AG04449 (cell line): ENCODE results near the gene SHISAL2A.
A peak's percentile ranks its signal among the peaks of the same experiment; 100 is the strongest.

Experiments used
- CTCF ChIA-PET: fragments of 350-600 bp; formaldehyde crosslinking; extraction: SDS; loops from one replicate; lab custom pipeline; 2021; ENCODE audit warnings: antibody characterized with exemption; lab: Yijun Ruan, JAX
- POLR2A ChIA-PET: fragments of 400-600, 350-600 bp; formaldehyde crosslinking; extraction: SDS; loops from one replicate; lab custom pipeline; 2020; ENCODE audit warnings: antibody characterized with exemption, inconsistent platforms; lab: Yijun Ruan, JAX
- DNase-seq: peaks from one replicate; pipeline ENCODE4 v3.0.0-alpha.2; 2010; ENCODE audit warnings: low read depth, low spot score
- H3K4me3 ChIP-seq: 2 replicates; pipeline ENCODE4 v1.5.1; 2011; ENCODE audit warnings: low read depth, mild to moderate bottlenecking, control low read depth, low read length
- TF ChIP-seq, protein P1 (sequence below): IDR thresholded peaks from one replicate; pipeline ENCODE4 v1.5.1; 2011; ENCODE audit warnings: mild to moderate bottlenecking, moderate library complexity, low read length, control low read depth, inconsistent platforms; ENCODE audit not compliant: insufficient read depth; ENCODE audit errors: missing control alignments

The SHISAL2A gene

DNA sequence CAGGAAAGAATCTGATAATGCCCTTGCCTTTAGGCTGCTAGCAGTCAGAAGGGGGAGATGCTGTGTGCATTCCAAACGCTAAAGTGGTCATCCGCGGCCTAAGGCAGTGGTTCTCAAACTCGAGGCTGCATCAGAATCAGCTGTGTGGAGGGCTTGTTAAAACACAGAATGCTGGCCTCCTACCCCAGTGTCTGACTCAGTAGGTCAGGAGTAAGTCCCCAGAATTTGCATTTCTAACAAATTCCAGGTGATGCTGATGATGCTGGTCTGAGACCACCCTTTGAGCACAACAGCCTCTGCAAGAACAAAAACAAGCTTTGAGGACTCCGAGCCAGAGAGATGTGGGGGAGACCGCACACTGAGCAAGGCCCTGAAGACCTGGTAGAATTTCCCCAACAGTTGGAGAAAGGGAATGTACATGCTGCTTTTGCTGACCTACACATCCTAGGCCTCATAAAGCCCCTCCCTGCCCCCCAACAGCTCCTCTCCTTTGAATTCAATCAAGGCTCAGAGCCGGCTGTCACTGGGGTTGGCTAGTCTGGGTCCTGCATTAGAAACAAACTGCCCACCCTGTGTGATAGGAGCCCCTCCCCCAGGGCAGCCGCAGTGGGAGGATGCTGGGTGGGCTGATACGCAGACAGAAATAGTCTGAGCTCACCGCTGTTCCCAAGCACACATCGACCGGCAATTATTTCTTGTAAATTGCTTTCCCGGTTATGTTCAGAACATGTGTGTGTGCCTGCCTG is 27.1 kb downstream of the SHISAL2A start:
- TF ChIP-seq, protein P1, sequence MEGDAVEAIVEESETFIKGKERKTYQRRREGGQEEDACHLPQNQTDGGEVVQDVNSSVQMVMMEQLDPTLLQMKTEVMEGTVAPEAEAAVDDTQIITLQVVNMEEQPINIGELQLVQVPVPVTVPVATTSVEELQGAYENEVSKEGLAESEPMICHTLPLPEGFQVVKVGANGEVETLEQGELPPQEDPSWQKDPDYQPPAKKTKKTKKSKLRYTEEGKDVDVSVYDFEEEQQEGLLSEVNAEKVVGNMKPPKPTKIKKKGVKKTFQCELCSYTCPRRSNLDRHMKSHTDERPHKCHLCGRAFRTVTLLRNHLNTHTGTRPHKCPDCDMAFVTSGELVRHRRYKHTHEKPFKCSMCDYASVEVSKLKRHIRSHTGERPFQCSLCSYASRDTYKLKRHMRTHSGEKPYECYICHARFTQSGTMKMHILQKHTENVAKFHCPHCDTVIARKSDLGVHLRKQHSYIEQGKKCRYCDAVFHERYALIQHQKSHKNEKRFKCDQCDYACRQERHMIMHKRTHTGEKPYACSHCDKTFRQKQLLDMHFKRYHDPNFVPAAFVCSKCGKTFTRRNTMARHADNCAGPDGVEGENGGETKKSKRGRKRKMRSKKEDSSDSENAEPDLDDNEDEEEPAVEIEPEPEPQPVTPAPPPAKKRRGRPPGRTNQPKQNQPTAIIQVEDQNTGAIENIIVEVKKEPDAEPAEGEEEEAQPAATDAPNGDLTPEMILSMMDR: no peak
- DNase-seq: no peak
- CTCF ChIA-PET: interaction anchor here (0.6 kb wide), 2 partner anchors 26 to 380 kb away, joined by 3 read pairs; no protein-coding TSS in a partner anchor
- no peak overlapping the region for H3K4me3 ChIP-seq
- POLR2A ChIA-PET: interaction anchor here (0.9 kb wide), 1 partner anchor 12 kb away, joined by 3 read pairs; no protein-coding TSS in a partner anchor

DNA sequence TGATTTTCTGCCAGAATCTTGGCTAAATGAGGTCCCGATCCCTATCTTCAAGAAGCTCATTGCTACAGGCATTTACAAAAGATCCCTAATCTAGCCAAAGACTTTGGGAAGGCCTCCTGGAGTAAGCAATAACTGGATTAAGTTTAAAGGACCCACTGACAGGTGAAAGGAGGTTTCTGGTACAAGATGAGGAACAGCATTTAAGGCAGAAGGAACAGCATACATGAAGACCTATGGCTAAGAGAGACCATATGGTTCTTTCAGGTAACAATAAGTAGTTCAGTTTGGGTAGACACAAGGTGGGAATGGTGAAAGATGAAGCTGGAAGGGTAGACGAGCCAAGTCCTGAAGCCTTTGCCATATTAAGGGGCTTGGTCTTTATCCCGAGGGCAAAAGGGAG is 27.8 kb downstream of the SHISAL2A start:
- CTCF ChIA-PET: no interaction called here
- TF ChIP-seq, protein P1: no peak
- H3K4me3 ChIP-seq: no peak overlapping the region
- POLR2A ChIA-PET: no interaction called here
- no peak for DNase-seq

DNA sequence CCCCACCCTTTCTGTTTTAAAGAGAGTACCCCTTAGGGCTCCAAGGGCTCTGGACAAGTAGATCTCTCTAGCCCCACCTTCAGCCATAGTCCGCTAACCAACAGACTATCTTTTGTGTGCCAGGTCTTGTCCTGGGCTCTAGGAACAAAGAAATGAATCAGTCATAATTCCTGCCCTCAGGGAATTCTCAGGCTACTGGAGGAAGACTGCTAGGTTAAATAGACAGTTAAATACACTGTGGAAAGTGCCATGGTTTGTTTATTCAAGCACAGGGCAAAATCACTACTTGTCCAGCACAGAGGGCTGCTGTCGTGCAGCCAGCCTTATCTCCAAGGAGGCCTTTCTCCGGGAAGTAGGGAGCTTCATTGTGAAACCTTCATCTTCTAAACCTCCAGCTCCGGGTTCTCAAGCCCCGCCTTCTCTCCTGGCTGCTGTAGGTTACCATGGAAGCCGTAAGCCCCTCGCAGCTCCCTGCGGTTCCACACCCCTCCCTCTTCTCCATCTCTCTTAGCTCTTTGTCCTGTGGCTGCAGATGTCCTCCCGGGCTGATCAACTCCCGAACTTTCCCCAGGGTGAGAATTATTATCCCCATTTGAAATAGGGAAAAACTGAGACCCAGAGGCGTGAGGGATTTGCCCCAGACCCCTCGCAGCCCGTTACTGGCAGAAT is 29.8 kb downstream of the SHISAL2A start:
- TF ChIP-seq, protein P1: no peak
- ChIA-PET POLR2A (no interaction called here), CTCF (interaction anchor here (2.3 kb wide), 1 partner anchor 23 kb away, joined by 6 read pairs; no protein-coding TSS in a partner anchor)
- no peak overlapping the region for H3K4me3 ChIP-seq
- peak; percentile 9 for DNase-seq

DNA sequence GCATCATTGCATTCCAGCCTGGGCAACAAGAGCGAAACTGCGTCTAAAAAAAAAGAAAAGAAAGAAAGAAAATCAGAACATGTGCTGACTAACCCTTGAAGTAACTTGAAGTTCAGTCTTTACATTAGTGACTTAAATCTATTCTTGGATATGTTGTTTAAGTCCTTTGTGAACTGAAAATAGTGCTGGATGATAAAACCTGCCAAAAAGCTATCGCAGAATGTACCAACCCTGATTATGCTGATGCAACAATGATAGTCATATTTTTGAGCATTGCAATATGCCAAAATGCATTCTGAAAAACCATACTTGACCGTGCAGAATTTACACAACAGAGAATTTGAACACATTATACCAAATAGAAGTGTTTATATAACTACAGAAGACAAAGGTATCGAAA is 30.7 kb downstream of the SHISAL2A start:
- CTCF ChIA-PET: interaction anchor here (2.3 kb wide), 1 partner anchor 22 kb away, joined by 6 read pairs; no protein-coding TSS in a partner anchor
- H3K4me3 ChIP-seq: no peak overlapping the region
- DNase-seq: no peak
- TF ChIP-seq, protein P1: no peak
- POLR2A ChIA-PET: no interaction called here

DNA sequence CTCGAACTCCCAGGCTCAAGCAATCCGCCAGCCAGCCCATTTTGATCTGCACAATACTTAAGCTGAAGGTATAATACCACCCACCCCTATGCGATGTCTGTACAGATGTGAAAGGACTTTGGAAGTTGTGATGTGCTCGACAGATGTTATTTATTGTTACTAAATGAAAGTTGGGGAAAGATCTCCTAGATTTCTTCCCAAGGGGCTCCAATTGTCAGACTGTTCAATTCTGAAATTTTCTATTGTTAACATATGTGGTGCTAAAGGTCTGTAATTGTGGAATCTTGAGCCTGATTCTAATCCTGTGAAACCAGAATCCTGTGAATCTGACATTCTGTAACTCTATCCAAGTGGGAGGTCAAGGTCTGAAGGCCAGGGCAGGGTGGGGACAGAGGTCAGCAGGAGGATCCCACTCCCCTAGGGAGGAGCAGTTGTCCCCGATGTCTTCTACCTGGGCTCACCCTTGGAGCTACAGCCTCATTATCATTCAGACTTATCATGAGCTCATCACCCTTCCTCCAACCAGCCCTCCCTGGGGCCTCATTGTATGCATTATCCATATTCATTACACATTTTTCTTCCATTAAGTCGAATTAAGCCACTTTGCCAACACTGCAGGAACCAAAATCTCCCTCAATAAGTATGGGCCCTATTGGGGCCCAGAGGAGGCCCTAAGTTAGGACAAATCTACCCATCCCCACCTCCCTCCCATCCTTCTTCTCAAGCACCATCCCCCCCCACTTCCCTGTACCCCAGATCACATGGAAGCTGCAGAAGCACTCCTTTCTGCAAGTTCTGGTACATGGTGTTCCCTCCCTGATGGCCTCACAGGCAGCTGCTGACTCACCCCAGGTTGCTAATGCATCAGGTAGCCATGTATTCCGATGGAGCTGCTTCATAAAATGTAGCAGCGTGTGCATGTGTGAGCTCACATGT is 32.3 kb downstream of the SHISAL2A start:
- no peak overlapping the region for H3K4me3 ChIP-seq
- DNase-seq: no peak
- ChIA-PET CTCF (interaction anchor here (1.2 to 3.0 kb wide), 2 partner anchors 21 to 239 kb away, joined by 4 to 17 read pairs; no protein-coding TSS in a partner anchor), POLR2A (no interaction called here)
- TF ChIP-seq, protein P1: no peak
